IMR-90 (cell line): ENCODE results near the gene DNMT3A. TPM values are rescaled to one million over a fixed set of nuclear protein-coding genes. Genes with fewer than 3 reads are reported as not detected.

Experiments used
- ATAC-seq: fragments of 200-7000 bp; cut with Tn5 transposase; 2 replicates; pipeline ENCODE4 v1.9.1; 2020; ENCODE audit warnings: low read depth, mild to moderate bottlenecking, moderate library complexity
- BruUV-seq: library from RNA; stranded (reverse); fragments of 400-500 nt; replicated peaks from 2 replicates; lab custom pipeline; 2021; lab: Mats Ljungman, UMichigan
- CTCF ChIA-PET: fragments of 300-600 bp; formaldehyde crosslinking; extraction: SDS; loops from one replicate; lab custom pipeline; 2021; ENCODE audit warnings: antibody characterized with exemption; lab: Yijun Ruan, JAX
- POLR2A ChIA-PET: fragments of 300-600 bp; sonication (Branson Sonifier 250); formaldehyde crosslinking; loops from one replicate; lab custom pipeline; 2022; ENCODE audit warnings: antibody characterized with exemption; ENCODE audit not compliant: unreplicated experiment; lab: Charles Lee
- DNase-seq: peaks from one replicate; pipeline ENCODE4 v3.0.0; 2013
- H2AFZ ChIP-seq: replicated peaks from 2 replicates; pipeline ENCODE3; 2013; ENCODE audit warnings: low read length, mild to moderate bottlenecking; ENCODE audit not compliant: poor library complexity
- H2AK5ac ChIP-seq: 2 replicates; pipeline ENCODE4 v1.6.1; 2013; ENCODE audit warnings: low read depth, low read length, inconsistent platforms
- H2AK9ac ChIP-seq: replicated peaks from 2 replicates; pipeline ENCODE3; 2013; ENCODE audit warnings: mild to moderate bottlenecking, low read depth, low read length, moderate library complexity; ENCODE audit not compliant: poor library complexity
- H2BK120ac ChIP-seq: 2 replicates; pipeline ENCODE4 v1.6.1; 2013; ENCODE audit warnings: low read depth, low read length, inconsistent platforms
- H2BK15ac ChIP-seq: 3 replicates; pipeline ENCODE4 v1.6.1; 2013; ENCODE audit warnings: low read depth, low read length, inconsistent platforms
- H2BK20ac ChIP-seq: 2 replicates; pipeline ENCODE4 v1.6.1; 2013; ENCODE audit warnings: low read depth, mild to moderate bottlenecking, inconsistent platforms, low read length, moderate library complexity
- H2BK5ac ChIP-seq: 2 replicates; pipeline ENCODE4 v1.6.1; 2013; ENCODE audit warnings: mild to moderate bottlenecking, low read depth, low read length, inconsistent platforms; ENCODE audit not compliant: poor library complexity, severe bottlenecking
- H3K14ac ChIP-seq: replicated peaks from 2 replicates; pipeline ENCODE4 v1.6.1; 2013; ENCODE audit warnings: low read depth, low read length, inconsistent platforms
- H3K18ac ChIP-seq: 2 replicates; pipeline ENCODE4 v1.6.1; 2013; ENCODE audit warnings: low read depth, low read length, control low read depth
- H3K23ac ChIP-seq: 2 replicates; pipeline ENCODE4 v1.6.1; 2013; ENCODE audit warnings: low read depth, low read length, inconsistent platforms
- H3K27ac ChIP-seq: 2 replicates; pipeline ENCODE4 v1.5.1; 2013; ENCODE audit warnings: mild to moderate bottlenecking, control low read depth, low read length; ENCODE audit not compliant: insufficient read depth
- H3K27me3 ChIP-seq: 2 replicates; pipeline ENCODE4 v1.6.1; 2013; ENCODE audit warnings: low read length; ENCODE audit not compliant: control insufficient read depth, insufficient read depth
- H3K36me3 ChIP-seq: 2 replicates; pipeline ENCODE4 v1.6.1; 2013; ENCODE audit warnings: low read length, mixed read lengths; ENCODE audit not compliant: control insufficient read depth, insufficient read depth
- H3K4ac ChIP-seq: 2 replicates; pipeline ENCODE4 v1.6.1; 2013; ENCODE audit warnings: low read depth, low read length, inconsistent platforms
- H3K4me1 ChIP-seq: 2 replicates; pipeline ENCODE4 v1.6.1; 2013; ENCODE audit warnings: low read length, mixed read lengths; ENCODE audit not compliant: control insufficient read depth, insufficient read depth
- H3K4me2 ChIP-seq: 2 replicates; pipeline ENCODE4 v1.6.1; 2013; ENCODE audit warnings: low read depth, mild to moderate bottlenecking, control low read depth, low read length, moderate library complexity
- H3K4me3 ChIP-seq: 2 replicates; pipeline ENCODE4 v1.5.1; 2013; ENCODE audit warnings: low read depth, mild to moderate bottlenecking, control low read depth, low read length, moderate library complexity; ENCODE audit not compliant: insufficient read depth
- H3K56ac ChIP-seq: 2 replicates; pipeline ENCODE4 v1.6.1; 2013; ENCODE audit warnings: low read length, inconsistent platforms; ENCODE audit not compliant: insufficient read depth; ENCODE audit errors: extremely low read depth
- H3K79me1 ChIP-seq, 2 experiments: 2 replicates each; pipeline ENCODE4 v1.6.1; 2013; ENCODE audit warnings: low read length in 2 of 2, inconsistent platforms in 1 of 2, low read depth in 1 of 2
- H3K9ac ChIP-seq: 2 replicates; pipeline ENCODE4 v1.6.1; 2013; ENCODE audit warnings: low read depth, low read length, control low read depth
- H3K9me1 ChIP-seq: 2 replicates; pipeline ENCODE4 v1.6.1; 2013; ENCODE audit warnings: low read length, inconsistent platforms; ENCODE audit not compliant: insufficient read depth
- H3K9me3 ChIP-seq: 2 replicates; pipeline ENCODE4 v1.6.1; 2013; ENCODE audit warnings: low read length; ENCODE audit not compliant: control insufficient read depth, insufficient read depth
- H4K20me1 ChIP-seq: 2 replicates; pipeline ENCODE4 v1.6.1; 2013; ENCODE audit warnings: low read length, inconsistent platforms; ENCODE audit not compliant: insufficient read depth
- H4K5ac ChIP-seq: 2 replicates; pipeline ENCODE4 v1.6.1; 2013; ENCODE audit warnings: mild to moderate bottlenecking, low read depth, low read length, control low read depth
- H4K8ac ChIP-seq, 2 experiments: 2 replicates each; pipeline ENCODE4 v1.6.1; 2013; ENCODE audit warnings: low read depth in 2 of 2, low read length in 2 of 2, control low read depth in 1 of 2, inconsistent platforms in 1 of 2
- H4K91ac ChIP-seq: 2 replicates; pipeline ENCODE4 v1.6.1; 2013; ENCODE audit warnings: low read depth, low read length, inconsistent platforms; ENCODE audit not compliant: insufficient read depth
- CEBPB ChIP-seq: IDR thresholded peaks from 2 replicates; pipeline ENCODE4 v1.6.1; 2012; ENCODE audit warnings: low read depth, low read length, improper control_type of control experiment
- CHD1 ChIP-seq: IDR thresholded peaks from 2 replicates; pipeline ENCODE4 v1.6.1; 2012; ENCODE audit warnings: low read depth, low read length, improper control_type of control experiment
- MAZ ChIP-seq: IDR thresholded peaks from 2 replicates; pipeline ENCODE4 v1.6.1; 2012; ENCODE audit warnings: low read depth, mild to moderate bottlenecking, low read length, improper control_type of control experiment, moderate library complexity, borderline replicate concordance
- MXI1 ChIP-seq: IDR thresholded peaks from 2 replicates; pipeline ENCODE4 v1.6.1; 2012; ENCODE audit warnings: low read depth, mild to moderate bottlenecking, low read length, moderate library complexity, borderline replicate concordance
- POLR2A ChIP-seq: IDR thresholded peaks from 2 replicates; pipeline ENCODE4 v1.6.1; 2012; ENCODE audit warnings: mild to moderate bottlenecking, low read depth, low read length
- RAD21 ChIP-seq: IDR thresholded peaks from 2 replicates; pipeline ENCODE4 v1.6.1; 2012; ENCODE audit warnings: low read length, improper control_type of control experiment
- SMC3 ChIP-seq: fragments of 150-350 bp; IDR thresholded peaks from 2 replicates; pipeline ENCODE4 v1.6.1; 2016; ENCODE audit warnings: low read depth, mild to moderate bottlenecking, antibody characterized with exemption, low read length, moderate library complexity
- WGBS, 2 experiments: methylation state at CpG; one replicate each; pipeline versions ENCODE4 v1.1.5 to v1.1.7; 2013; ENCODE audit warnings: missing lambda C conversion rate in 2 of 2; ENCODE audit not compliant: insufficient read length in 1 of 2; ENCODE audit errors: extremely low coverage in 2 of 2; 5-methylcytosine and 5-hydroxymethylcytosine counted together
- dilution Hi-C: fragments of 300-500 bp; cut with HindIII; formaldehyde crosslinking; loops from one replicate; pipeline ENCODE4 v1.14.3; 2018; ENCODE audit warnings: low sequenced_read_pairs; ENCODE audit not compliant: unreplicated experiment
- in situ Hi-C: fragments of 300-500 bp; cut with MboI; formaldehyde crosslinking; loops from 3 replicates; pipeline ENCODE4 v1.14.3; 2019; ENCODE audit warnings: low sequenced_read_pairs, inconsistent platforms, mixed read lengths
- intact Hi-C: fragments of 100-400 bp; cut with micrococcal nuclease; formaldehyde crosslinking; loops from 2 replicates; pipeline ENCODE4 v1.10.0; 2022
- polyA plus RNA-seq, 3 experiments: library from polyadenylated mRNA; depleted of rRNA; stranded (reverse); fragments of >200 nt; gene quantifications; 2 replicates each; pipeline ENCODE4 v1.2.3, GENCODE V29; 2012; ENCODE audit warnings: low replicate concordance in 1 of 3
- total RNA-seq: library from RNA; depleted of rRNA; stranded (reverse); fragments of >200 nt; gene quantifications from 2 replicates; pipeline ENCODE4 v1.2.3, GENCODE V29; 2012

The DNMT3A gene
- total and polyA plus RNA-seq, 2 of the 4 experiments (the other 2 are of a cell fraction), result 4.4 to 9.7 TPM

DNA sequence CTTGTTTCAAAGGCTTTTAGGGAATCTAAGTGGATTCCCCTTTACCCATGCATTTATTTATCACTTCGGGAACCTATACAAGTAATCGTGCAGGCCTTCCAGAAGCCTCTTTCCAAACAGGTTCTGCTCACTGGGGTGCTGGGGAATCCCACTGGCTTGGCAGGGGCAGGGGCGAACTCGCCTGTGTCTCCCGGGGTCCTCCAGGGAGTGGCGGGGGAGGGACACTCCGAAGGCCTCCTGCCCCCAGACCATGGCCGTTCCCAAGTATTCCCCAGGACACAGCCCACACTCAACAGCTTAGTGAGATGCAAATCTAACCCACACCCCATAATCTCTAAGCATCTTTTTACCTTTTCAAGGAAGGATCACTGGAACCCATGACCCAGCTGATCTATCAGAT, 6.5 kb downstream of the DNMT3A start:
- POLR2A ChIA-PET, result no interaction called here
- intact Hi-C loops, result no loop called here
- no CpG with 5 or more reads among the region's 8 CpGs for WGBS, 2 experiments

More for the DNA sequence above, 6.5 kb downstream of the DNMT3A start:
- ATAC-seq (no peak), DNase-seq (no peak)
- Histone ChIP-seq H2AK5ac (no peak overlapping the region), H3K18ac (no peak overlapping the region), H3K4me3 (no peak overlapping the region), H3K4me1 (peaks cover 7% of the 10 kb centered on the region; the same call in 1 of the 2 replicates), H4K91ac (no peak overlapping the region), H3K9ac (no peak overlapping the region), H4K8ac (no peak overlapping the region), H3K14ac (no peak overlapping the region), H3K79me1 (peaks cover 6 to 65% of the 10 kb centered on the region in 2 experiments), H3K4me2 (no peak overlapping the region), H3K9me3 (no peaks in the 10 kb centered on the region), H2AFZ (no peak overlapping the region), H2AK9ac (no peak overlapping the region), H3K56ac (no peak overlapping the region), H3K9me1 (no peaks in the 10 kb centered on the region; the same call in 1 of the 2 replicates), H4K5ac (no peak overlapping the region), H2BK20ac (no peak overlapping the region), H3K27me3 (no peaks in the 10 kb centered on the region), H3K27ac (no peak overlapping the region), H3K4ac (no peak overlapping the region), H2BK15ac (no peak overlapping the region), H4K20me1 (peaks cover 77% of the 10 kb centered on the region), H2BK120ac (no peak overlapping the region), H3K23ac (no peak overlapping the region), H2BK5ac (no peak overlapping the region), H3K36me3 (0 out of 2 replicates have a peak, but pooled peaks cover 2% of the 10 kb centered on the region)
- TF ChIP-seq CEBPB (no peak), MXI1 (no peak), MAZ (no peak), POLR2A (no peak), SMC3 (no peak), RAD21 (no peak), CHD1 (no peak)
- BruUV-seq, result no TSS peak
- in situ Hi-C loops (no loop called here), dilution Hi-C loops (no loop called here)
- CTCF ChIA-PET, result interaction anchor here (1.6 kb wide), 1 partner anchor 10 kb away, joined by 3 read pairs; no protein-coding TSS in a partner anchor
